CD4-positive, alpha-beta T cell treated with Interleukin-15 for 1 hour (primary cell): ENCODE data around the gene LY6G6D.

Experiments
- DNase-seq: peaks from one replicate; pipeline ENCODE4 v3.0.0-alpha.2; 2020

LY6G6D gene

GRCh38 chr6:31715022-31715958 is at the start of gene LY6G6D:
Gene LY6G6D, plus strand, starts transcription at chr6:31715348. Its CDS starts 8 bp downstream, at chr6:31715356.
- DNase-seq = no peak

GRCh38 chr6:31665501-31666336 is 49.4 kb upstream of the LY6G6D start, which contains the start of gene CSNK2B:
Gene CSNK2B, plus strand, starts transcription at chr6:31666080. Its CDS starts 752 bp downstream, at chr6:31666832.
- DNase-seq = peak; percentile 98

GRCh38 chr6:31666337-31666965 is 48.7 kb upstream of the LY6G6D start:
- no peak for DNase-seq

GRCh38 chr6:31669676-31670075 is 45.5 kb upstream of the LY6G6D start, which contains the start of gene LY6G5B:
Gene LY6G5B, plus strand, starts transcription at chr6:31669976. Its CDS starts 975 bp downstream, at chr6:31670951.
- DNase-seq = no peak

- no peak for DNase-seq
Observed at GRCh38 chr6:31676322-31676903, 38.7 kb upstream of the LY6G6D start.

GRCh38 chr6:31676904-31677303 is 38.2 kb upstream of the LY6G6D start:
- no peak for DNase-seq

GRCh38 chr6:31677955-31678354 is 37.2 kb upstream of the LY6G6D start:
- DNase-seq = no peak

GRCh38 chr6:31680226-31681134 is 34.7 kb upstream of the LY6G6D start, which contains the start of gene LY6G5C:
Gene LY6G5C, minus strand, starts transcription at chr6:31681067. Its CDS starts 694 bp downstream, at chr6:31680373.
- peak; percentile 78 for DNase-seq

- DNase-seq = peak; percentile 30
Observed at GRCh38 chr6:31681135-31681671, 33.9 kb upstream of the LY6G6D start.

GRCh38 chr6:31683591-31683990 is 31.6 kb upstream of the LY6G6D start:
- DNase-seq = no peak

- DNase-seq = no peak
Observed at GRCh38 chr6:31686483-31686882, 28.7 kb upstream of the LY6G6D start.

- DNase-seq = no peak
Observed at GRCh38 chr6:31687321-31687720, 27.8 kb upstream of the LY6G6D start.

- no peak for DNase-seq
Observed at GRCh38 chr6:31687860-31688693, 27.1 kb upstream of the LY6G6D start.

- DNase-seq = no peak
Observed at GRCh38 chr6:31689249-31690110, 25.7 kb upstream of the LY6G6D start.

- no peak for DNase-seq
Observed at GRCh38 chr6:31690231-31691077, 24.7 kb upstream of the LY6G6D start.

- no peak for DNase-seq
Observed at GRCh38 chr6:31691078-31691463, 24.1 kb upstream of the LY6G6D start.

- no peak for DNase-seq
Observed at GRCh38 chr6:31691564-31692108, 23.5 kb upstream of the LY6G6D start.

GRCh38 chr6:31692353-31692752 is 22.8 kb upstream of the LY6G6D start:
- no peak for DNase-seq
